ENCODE measurements around the gene PHLPP1.

The PHLPP1 gene

GRCh38 chr18:63016270-63016669 is 300.9 kb downstream of the PHLPP1 start:
- DNase-seq (ENCODE audit: low read depth), result peak; percentile 15

DNA sequence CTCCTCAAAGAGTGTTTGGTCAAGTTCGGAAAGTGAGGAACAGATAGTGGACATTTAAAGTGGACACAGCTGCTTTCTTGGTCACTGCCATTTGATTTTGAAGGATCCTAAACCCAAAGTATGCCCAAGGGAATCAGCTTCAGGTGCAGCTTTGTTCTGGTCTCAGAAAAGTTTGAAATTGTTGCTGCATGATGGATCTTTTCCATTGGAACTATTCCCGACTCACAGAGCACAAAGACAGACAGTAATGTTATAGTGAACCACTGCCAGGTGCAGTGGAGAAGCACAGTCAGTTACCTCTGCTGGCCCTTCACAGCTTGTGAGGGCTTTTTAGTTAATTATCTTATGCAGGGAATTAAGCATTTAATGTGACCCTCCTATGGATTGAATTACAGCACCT is 301.7 kb downstream of the PHLPP1 start:
- no peak for DNase-seq (ENCODE audit: low read depth)

GRCh38 chr18:63017977-63018376 is 302.6 kb downstream of the PHLPP1 start:
- no peak for DNase-seq (ENCODE audit: low read depth)

GRCh38 chr18:63022429-63023022 is 307.2 kb downstream of the PHLPP1 start:
- no peak for DNase-seq (ENCODE audit: low read depth)

GRCh38 chr18:63025251-63026090 is 310.1 kb downstream of the PHLPP1 start:
- DNase-seq (ENCODE audit: low read depth), result no peak

- DNase-seq (ENCODE audit: low read depth), result no peak
Measured at GRCh38 chr18:63028380-63028779, 313.0 kb downstream of the PHLPP1 start.
